HepG2 (cell line): ENCODE results near the gene SH3BGRL2.

Experiments
- FOXJ3 ChIP-seq: sonication (generic); formaldehyde crosslinking; IDR thresholded peaks from 2 replicates; pipeline ENCODE4 v1.4.0; 2020; ENCODE audit warnings: missing genetic modification reagents, mild to moderate bottlenecking, borderline replicate concordance
- HMG20A ChIP-seq: IDR thresholded peaks from 2 replicates; pipeline ENCODE4 v1.6.1; 2016; ENCODE audit warnings: borderline replicate concordance
- KLF13 ChIP-seq: sonication (generic); formaldehyde crosslinking; IDR thresholded peaks from 2 replicates; pipeline ENCODE4 v1.4.0; 2020; ENCODE audit warnings: mild to moderate bottlenecking, missing genetic modification reagents
- MAZ ChIP-seq, 2 experiments: sonication (generic) in 1 of 2; formaldehyde crosslinking in 1 of 2; IDR thresholded peaks; 2 replicates each; pipeline versions ENCODE4 v1.5.0 to v1.6.1; 2012 to 2020; ENCODE audit warnings: low read depth in 2 of 2, mild to moderate bottlenecking in 2 of 2, borderline replicate concordance in 1 of 2, improper control_type of control experiment in 1 of 2, low read length in 1 of 2, missing genetic modification reagents in 1 of 2, moderate library complexity in 1 of 2
- RFX5 ChIP-seq: IDR thresholded peaks from 2 replicates; pipeline ENCODE4 v1.6.1; 2011; ENCODE audit warnings: low read depth, low read length, improper control_type of control experiment
- TCF7 ChIP-seq: sonication (generic); IDR thresholded peaks from 2 replicates; pipeline ENCODE4 v1.6.1; 2016; ENCODE audit warnings: antibody characterized with exemption, low read depth
- ZFX ChIP-seq: sonication (generic); formaldehyde crosslinking; IDR thresholded peaks from 2 replicates; pipeline ENCODE4 v1.4.0; 2020; ENCODE audit warnings: mild to moderate bottlenecking, low read depth, missing genetic modification reagents, moderate library complexity
- ZNF224 ChIP-seq: sonication (generic); formaldehyde crosslinking; IDR thresholded peaks from 2 replicates; pipeline ENCODE4 v1.5.0; 2020; ENCODE audit warnings: mild to moderate bottlenecking, missing genetic modification reagents
- ZNF274 ChIP-seq: sonication (generic); formaldehyde crosslinking; IDR thresholded peaks from 2 replicates; pipeline ENCODE4 v1.5.1; 2020; ENCODE audit warnings: mild to moderate bottlenecking, missing genetic modification reagents
- ZNF335 ChIP-seq: sonication (generic); formaldehyde crosslinking; IDR thresholded peaks from 2 replicates; pipeline ENCODE4 v1.4.0; 2020; ENCODE audit warnings: missing genetic modification reagents
- ZNF501 ChIP-seq: sonication (generic); formaldehyde crosslinking; IDR thresholded peaks from 2 replicates; pipeline ENCODE4 v1.5.1; 2020; ENCODE audit warnings: mild to moderate bottlenecking, moderate library complexity, missing genetic modification reagents
- ZNF772 ChIP-seq: sonication (generic); formaldehyde crosslinking; IDR thresholded peaks from 2 replicates; pipeline ENCODE4 v1.5.0; 2020; ENCODE audit warnings: mild to moderate bottlenecking, missing genetic modification reagents
- TF ChIP-seq, protein P1 (sequence below): sonication (generic); formaldehyde crosslinking; IDR thresholded peaks from 2 replicates; pipeline ENCODE4 v1.5.0; 2020; ENCODE audit warnings: mild to moderate bottlenecking, missing genetic modification reagents, moderate library complexity
- TF ChIP-seq, protein P2 (sequence below): sonication (generic); formaldehyde crosslinking; IDR thresholded peaks from 2 replicates; pipeline ENCODE4 v1.4.0; 2020; ENCODE audit warnings: mild to moderate bottlenecking, missing genetic modification reagents

DNA sequence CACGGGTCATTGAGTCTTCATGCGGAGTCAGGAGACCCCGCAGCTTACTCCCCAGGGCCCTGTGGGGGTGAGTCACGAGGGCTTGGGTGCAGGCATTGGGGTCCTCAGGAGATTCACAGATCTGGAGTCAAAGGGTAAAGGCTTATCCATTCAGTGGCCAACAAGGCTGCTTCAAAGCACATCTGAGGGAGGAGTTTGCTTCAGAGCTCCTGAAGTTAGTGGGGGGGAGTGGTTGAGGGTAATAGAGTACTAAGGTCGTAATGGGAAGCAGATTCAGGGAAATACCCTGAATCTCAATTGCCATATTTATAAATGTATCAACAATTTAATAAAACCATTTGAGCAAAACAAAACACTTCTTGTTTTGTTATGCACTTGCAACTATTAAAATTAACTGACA lies 37.3 kb downstream of the SH3BGRL2 start:
- TF ChIP-seq ZNF501 (no peak), HMG20A (CRISPR knock-in tag) (no peak), FOXJ3 (CRISPR knock-in tag) (no peak), TCF7 (no peak), ZFX (CRISPR knock-in tag) (no peak), KLF13 (CRISPR knock-in tag) (no peak), ZNF274 (no peak), ZNF335 (no peak), ZNF224 (CRISPR knock-in tag) (no peak), ZNF772 (CRISPR knock-in tag) (no peak), RFX5 (no peak), MAZ (IDR thresholded peaks at IDR 0.05; ENCODE audit: borderline replicate concordance, low read depth, low read length) (no peak), MAZ (CRISPR knock-in tag; IDR thresholded peaks at IDR 0.05; ENCODE audit: low read depth) (no peak)
- TF ChIP-seq, protein P1, sequence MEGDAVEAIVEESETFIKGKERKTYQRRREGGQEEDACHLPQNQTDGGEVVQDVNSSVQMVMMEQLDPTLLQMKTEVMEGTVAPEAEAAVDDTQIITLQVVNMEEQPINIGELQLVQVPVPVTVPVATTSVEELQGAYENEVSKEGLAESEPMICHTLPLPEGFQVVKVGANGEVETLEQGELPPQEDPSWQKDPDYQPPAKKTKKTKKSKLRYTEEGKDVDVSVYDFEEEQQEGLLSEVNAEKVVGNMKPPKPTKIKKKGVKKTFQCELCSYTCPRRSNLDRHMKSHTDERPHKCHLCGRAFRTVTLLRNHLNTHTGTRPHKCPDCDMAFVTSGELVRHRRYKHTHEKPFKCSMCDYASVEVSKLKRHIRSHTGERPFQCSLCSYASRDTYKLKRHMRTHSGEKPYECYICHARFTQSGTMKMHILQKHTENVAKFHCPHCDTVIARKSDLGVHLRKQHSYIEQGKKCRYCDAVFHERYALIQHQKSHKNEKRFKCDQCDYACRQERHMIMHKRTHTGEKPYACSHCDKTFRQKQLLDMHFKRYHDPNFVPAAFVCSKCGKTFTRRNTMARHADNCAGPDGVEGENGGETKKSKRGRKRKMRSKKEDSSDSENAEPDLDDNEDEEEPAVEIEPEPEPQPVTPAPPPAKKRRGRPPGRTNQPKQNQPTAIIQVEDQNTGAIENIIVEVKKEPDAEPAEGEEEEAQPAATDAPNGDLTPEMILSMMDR (CRISPR knock-in tag): no peak
- TF ChIP-seq, protein P2, sequence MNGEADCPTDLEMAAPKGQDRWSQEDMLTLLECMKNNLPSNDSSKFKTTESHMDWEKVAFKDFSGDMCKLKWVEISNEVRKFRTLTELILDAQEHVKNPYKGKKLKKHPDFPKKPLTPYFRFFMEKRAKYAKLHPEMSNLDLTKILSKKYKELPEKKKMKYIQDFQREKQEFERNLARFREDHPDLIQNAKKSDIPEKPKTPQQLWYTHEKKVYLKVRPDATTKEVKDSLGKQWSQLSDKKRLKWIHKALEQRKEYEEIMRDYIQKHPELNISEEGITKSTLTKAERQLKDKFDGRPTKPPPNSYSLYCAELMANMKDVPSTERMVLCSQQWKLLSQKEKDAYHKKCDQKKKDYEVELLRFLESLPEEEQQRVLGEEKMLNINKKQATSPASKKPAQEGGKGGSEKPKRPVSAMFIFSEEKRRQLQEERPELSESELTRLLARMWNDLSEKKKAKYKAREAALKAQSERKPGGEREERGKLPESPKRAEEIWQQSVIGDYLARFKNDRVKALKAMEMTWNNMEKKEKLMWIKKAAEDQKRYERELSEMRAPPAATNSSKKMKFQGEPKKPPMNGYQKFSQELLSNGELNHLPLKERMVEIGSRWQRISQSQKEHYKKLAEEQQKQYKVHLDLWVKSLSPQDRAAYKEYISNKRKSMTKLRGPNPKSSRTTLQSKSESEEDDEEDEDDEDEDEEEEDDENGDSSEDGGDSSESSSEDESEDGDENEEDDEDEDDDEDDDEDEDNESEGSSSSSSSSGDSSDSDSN (CRISPR knock-in tag): no peak
